HepG2 (cell line): Measurements from ENCODE around the gene POLG2. TPM values are rescaled to one million over a fixed set of nuclear protein-coding genes. Genes with fewer than 3 reads are reported as not detected.

Experiments
- ARNTL ChIP-seq: sonication (generic); formaldehyde crosslinking; IDR thresholded peaks from 2 replicates; pipeline ENCODE4 v1.4.0; 2020; ENCODE audit warnings: mild to moderate bottlenecking, missing genetic modification reagents
- ATM ChIP-seq: fragments of 450-650 bp; IDR thresholded peaks from 2 replicates; pipeline ENCODE4 v1.7.1; 2017; ENCODE audit warnings: mild to moderate bottlenecking, borderline replicate concordance
- EED ChIP-seq: sonication (generic); formaldehyde crosslinking; IDR thresholded peaks from 2 replicates; pipeline ENCODE4 v1.5.0; 2020; ENCODE audit warnings: mild to moderate bottlenecking, missing genetic modification reagents
- FOXO1 ChIP-seq: sonication (generic); formaldehyde crosslinking; IDR thresholded peaks from 2 replicates; pipeline ENCODE4 v1.4.0; 2020; ENCODE audit warnings: missing genetic modification reagents
- HIVEP1 ChIP-seq: sonication (generic); formaldehyde crosslinking; IDR thresholded peaks from 2 replicates; pipeline ENCODE4 v1.4.0; 2020; ENCODE audit warnings: mild to moderate bottlenecking, missing genetic modification reagents
- HNRNPL ChIP-seq: fragments of 200-400 bp; formaldehyde crosslinking; IDR thresholded peaks from 2 replicates; pipeline ENCODE4 v1.6.1; 2017; ENCODE audit warnings: mild to moderate bottlenecking, low read depth, low read length
- MAFK ChIP-seq, 2 experiments: IDR thresholded peaks in 1 of 2; conservative IDR thresholded peaks in 1 of 2; 2 replicates each; pipeline ENCODE4 v1.6.1; 2011; ENCODE audit warnings: improper control_type of control experiment in 2 of 2, low read length in 2 of 2
- NR2F6 ChIP-seq, 2 experiments: IDR thresholded peaks; 2 replicates each; pipeline ENCODE4 v1.6.1; 2016; ENCODE audit warnings: antibody characterized with exemption in 1 of 2, mild to moderate bottlenecking in 1 of 2
- PCBP2 ChIP-seq: fragments of 200-400 bp; formaldehyde crosslinking; optimal IDR thresholded peaks from 2 replicates; pipeline ENCODE3; 2018; ENCODE audit warnings: low read length, low read depth; ENCODE audit not compliant: poor library complexity, severe bottlenecking
- RCOR2 ChIP-seq: IDR thresholded peaks from 2 replicates; pipeline ENCODE4 v1.6.1; 2016; ENCODE audit warnings: missing biosample characterization, missing genetic modification reagents
- TBP ChIP-seq: sonication (generic); formaldehyde crosslinking; IDR thresholded peaks from 2 replicates; pipeline ENCODE4 v1.5.0; 2020; ENCODE audit warnings: missing genetic modification reagents
- ZBTB42 ChIP-seq: sonication (generic); formaldehyde crosslinking; IDR thresholded peaks from 2 replicates; pipeline ENCODE4 v1.5.0; 2020; ENCODE audit warnings: mild to moderate bottlenecking, missing genetic modification reagents
- ZC3H13 ChIP-seq: sonication (generic); formaldehyde crosslinking; IDR thresholded peaks from 2 replicates; pipeline ENCODE4 v1.8.1; 2023; ENCODE audit warnings: mild to moderate bottlenecking, missing genetic modification reagents, moderate library complexity
- ZNF205 ChIP-seq: IDR thresholded peaks from 2 replicates; pipeline ENCODE4 v1.6.1; 2018; ENCODE audit warnings: missing biosample characterization, missing genetic modification reagents
- ZNF530 ChIP-seq: sonication (generic); formaldehyde crosslinking; IDR thresholded peaks from 2 replicates; pipeline ENCODE4 v1.5.0; 2020; ENCODE audit warnings: low read depth, mild to moderate bottlenecking, missing genetic modification reagents
- ZNF547 ChIP-seq: sonication (generic); formaldehyde crosslinking; IDR thresholded peaks from 2 replicates; pipeline ENCODE4 v1.5.1; 2020; ENCODE audit warnings: mild to moderate bottlenecking, missing genetic modification reagents
- ZNF598 ChIP-seq: sonication (generic); formaldehyde crosslinking; IDR thresholded peaks from 2 replicates; pipeline ENCODE4 v1.5.1; 2020; ENCODE audit warnings: mild to moderate bottlenecking, missing genetic modification reagents, borderline replicate concordance
- ZNF609 ChIP-seq: sonication (generic); formaldehyde crosslinking; IDR thresholded peaks from 2 replicates; pipeline ENCODE4 v1.4.0; 2020; ENCODE audit warnings: mild to moderate bottlenecking, missing genetic modification reagents, borderline replicate concordance
- ZNF616 ChIP-seq: sonication (generic); formaldehyde crosslinking; IDR thresholded peaks from 2 replicates; pipeline ENCODE4 v1.5.0; 2020; ENCODE audit warnings: low read depth, mild to moderate bottlenecking, missing genetic modification reagents
- ZNF619 ChIP-seq: sonication (generic); formaldehyde crosslinking; IDR thresholded peaks from 2 replicates; pipeline ENCODE4 v1.4.0; 2020; ENCODE audit warnings: mild to moderate bottlenecking, missing genetic modification reagents
- ZNF766 ChIP-seq: sonication (generic); formaldehyde crosslinking; IDR thresholded peaks from 2 replicates; pipeline ENCODE4 v1.5.0; 2020; ENCODE audit warnings: missing genetic modification reagents, borderline replicate concordance
- ZNF841 ChIP-seq: sonication (generic); formaldehyde crosslinking; IDR thresholded peaks from 2 replicates; pipeline ENCODE4 v1.8.1; 2023; ENCODE audit warnings: missing genetic modification reagents, borderline replicate concordance
- ZNF883 ChIP-seq: sonication (generic); formaldehyde crosslinking; IDR thresholded peaks from 2 replicates; pipeline ENCODE4 v1.5.1; 2020; ENCODE audit warnings: mild to moderate bottlenecking, missing genetic modification reagents; ENCODE audit errors: not compliant biosample characterization
- ZSCAN20 ChIP-seq: sonication (generic); formaldehyde crosslinking; IDR thresholded peaks from 2 replicates; pipeline ENCODE4 v1.4.0; 2020; ENCODE audit warnings: missing genetic modification reagents, mild to moderate bottlenecking, borderline replicate concordance
- polyA plus RNA-seq, 8 experiments: library from polyadenylated mRNA; depleted of rRNA in 3 of 8; stranded (reverse) in 7 of 8; unstranded in 1 of 8; fragments of >200 nt; fragmentation: Illumina TruSeq in 4 of 8; extraction: Trizol in 4 of 8; gene quantifications; 2 replicates each; pipeline versions ENCODE4 v1.2.1 to v1.2.3, GENCODE V29; 2011 to 2016; ENCODE audit warnings: low read depth in 4 of 8, missing spikeins in 1 of 8, mixed read lengths in 1 of 8; ENCODE audit not compliant: insufficient read depth in 1 of 8
- total RNA-seq, 5 experiments: library from RNA; depleted of rRNA; stranded (reverse); fragments of >200 nt; fragmentation: Illumina TruSeq; extraction: Trizol; gene quantifications; 2 replicates each; pipeline ENCODE4 v1.2.3, GENCODE V29; 2016; ENCODE audit warnings: low read depth in 1 of 5
- TF ChIP-seq, protein P1 (sequence below): sonication (generic); formaldehyde crosslinking; IDR thresholded peaks from 2 replicates; pipeline ENCODE4 v1.8.1; 2023; ENCODE audit warnings: mild to moderate bottlenecking, inconsistent platforms, moderate library complexity, missing genetic modification reagents, borderline replicate concordance

The POLG2 gene
- total and polyA plus RNA-seq, 2 of the 13 experiments (the other 11 are each of a cell fraction or from before 2014, with no cell fraction given) = 21.1 to 25.5 TPM

- peak; percentile 75; the same call in 1 of the 2 replicates for TF ChIP-seq ZSCAN20
- TF ChIP-seq, protein P1, sequence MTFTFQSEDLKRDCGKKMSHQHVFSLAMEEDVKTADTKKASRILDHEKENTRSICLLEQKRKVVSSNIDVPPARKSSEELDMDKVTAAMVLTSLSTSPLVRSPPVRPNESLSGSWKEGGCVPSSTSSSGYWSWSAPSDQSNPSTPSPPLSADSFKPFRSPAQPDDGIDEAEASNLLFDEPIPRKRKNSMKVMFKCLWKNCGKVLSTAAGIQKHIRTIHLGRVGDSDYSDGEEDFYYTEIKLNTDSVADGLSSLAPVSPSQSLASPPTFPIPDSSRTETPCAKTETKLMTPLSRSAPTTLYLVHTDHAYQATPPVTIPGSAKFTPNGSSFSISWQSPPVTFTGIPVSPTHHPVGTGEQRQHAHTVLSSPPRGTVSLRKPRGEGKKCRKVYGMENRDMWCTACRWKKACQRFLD (CRISPR knock-in tag) = peak; percentile 72; the same call in 1 of the 2 replicates
- no peak for TF ChIP-seq ZNF619 (CRISPR knock-in tag)
- no peak for TF ChIP-seq ZBTB42 (CRISPR knock-in tag)
- TF ChIP-seq RCOR2 (CRISPR knock-in tag) = no peak
- no peak; the same call in 1 of the 2 replicates for TF ChIP-seq ZC3H13 (CRISPR knock-in tag)
- TF ChIP-seq FOXO1 (CRISPR knock-in tag) = no peak
- TF ChIP-seq ZNF609 (CRISPR knock-in tag) = peak; percentile 45; the same call in 1 of the 2 replicates
- no peak for TF ChIP-seq ZNF616 (CRISPR knock-in tag)
- TF ChIP-seq PCBP2 = no peak
- TF ChIP-seq ZNF530 (CRISPR knock-in tag) = peak; percentile 75; the same call in 1 of the 2 replicates
- no peak; the same call in 1 of the 2 replicates for TF ChIP-seq ZNF598
- TF ChIP-seq ARNTL (CRISPR knock-in tag) = peak; percentile 64; the same call in 1 of the 2 replicates
- TF ChIP-seq ZNF766 (CRISPR knock-in tag) = peak; percentile 33; the same call in 1 of the 2 replicates
- TF ChIP-seq ZNF547 = peak; percentile 18
- peak; percentile 75 for TF ChIP-seq HNRNPL
- TF ChIP-seq HIVEP1 (CRISPR knock-in tag) = no peak
- TF ChIP-seq MAFK (conservative IDR thresholded peaks at IDR 0.05 in 1 of 2, IDR thresholded peaks at IDR 0.05 in 1 of 2; ENCODE audit: low read length in 2 of 2) = no peak
- no peak for TF ChIP-seq ATM
- no peak; the same call in 1 of the 2 replicates for TF ChIP-seq NR2F6 (IDR thresholded peaks at IDR 0.05)
- TF ChIP-seq NR2F6 (CRISPR knock-in tag; IDR thresholded peaks at IDR 0.05) = 0 out of 2 replicates have a peak, but pooled peaks have one; percentile 7
- TF ChIP-seq ZNF841 (CRISPR knock-in tag) = no peak
- 0 out of 2 replicates have a peak, but pooled peaks have one; percentile 61 for TF ChIP-seq ZNF205 (CRISPR knock-in tag)
- no peak for TF ChIP-seq EED (CRISPR knock-in tag)
- peak; percentile 72 for TF ChIP-seq ZNF883 (CRISPR knock-in tag)
- TF ChIP-seq TBP (CRISPR knock-in tag) = no peak
Measured at GRCh38 chr17:64505340-64506200, 8.7 kb upstream of the POLG2 start (continued).
